HG02970 (cell line): ENCODE data around the gene AGPAT3.

Source experiments
- ATAC-seq: cut with Tn5 transposase; IDR thresholded peaks from one replicate; pipeline ENCODE4 v1.9.1; 2021; ENCODE audit warnings: mild to moderate bottlenecking, moderate library complexity, moderate number of reproducible peaks; ENCODE audit not compliant: unreplicated experiment, low FRiP score

The AGPAT3 gene

GRCh38 chr21:43919283-43919682 lies 54.3 kb downstream of the AGPAT3 start:
- ATAC-seq, result no peak

GRCh38 chr21:43919871-43920801 lies 55.1 kb downstream of the AGPAT3 start:
- ATAC-seq, result no peak

- no peak for ATAC-seq
Measured at GRCh38 chr21:43921571-43921978, 56.6 kb downstream of the AGPAT3 start.

DNA sequence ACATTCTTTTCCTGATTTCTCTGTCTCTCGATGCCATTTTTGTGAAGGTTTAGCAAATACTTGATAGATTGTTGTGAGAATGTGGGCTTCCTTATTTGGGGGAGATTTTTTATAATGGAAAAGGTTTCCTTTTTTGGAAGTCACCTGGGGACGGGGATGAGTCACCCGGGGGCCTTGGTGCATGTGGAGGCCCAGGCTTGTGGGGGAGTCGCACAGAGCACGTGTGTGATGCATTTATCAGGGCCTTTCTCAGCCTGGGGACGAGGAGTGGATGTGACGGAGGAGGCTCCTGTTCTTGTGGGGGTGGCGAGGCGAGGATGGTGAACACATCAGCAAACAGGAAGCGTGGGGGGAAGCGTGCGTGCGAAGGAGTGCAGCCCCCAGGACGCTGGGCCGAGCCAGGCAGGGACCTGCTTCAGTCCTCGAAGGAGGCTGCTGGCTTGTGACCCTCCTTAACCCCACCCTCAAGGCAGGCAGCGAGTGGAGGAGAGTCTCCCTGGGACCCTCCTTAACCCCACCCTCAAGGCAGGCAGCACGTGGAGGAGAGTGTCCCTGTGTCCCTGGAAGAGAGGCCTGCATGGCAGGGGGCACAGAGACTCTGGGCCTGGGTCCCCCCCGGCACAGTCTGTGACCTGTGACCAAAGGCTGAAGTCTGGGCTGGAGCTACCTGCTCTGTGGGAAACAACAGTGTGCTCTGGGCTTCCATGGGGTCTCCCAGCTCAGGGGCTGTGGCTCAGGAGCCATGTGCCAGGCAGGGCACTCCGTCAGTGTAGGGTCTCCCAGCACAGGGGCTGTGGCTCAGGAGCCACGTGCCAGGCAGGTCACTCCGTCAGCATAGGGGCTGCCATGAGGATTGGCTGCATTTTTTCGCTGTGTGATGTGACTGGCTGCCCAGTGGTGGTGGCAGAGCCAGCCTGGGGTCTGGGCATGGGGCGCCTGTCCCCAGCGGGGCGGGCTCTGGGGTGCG lies 57.2 kb downstream of the AGPAT3 start:
- ATAC-seq, result no peak

GRCh38 chr21:43922949-43923348 lies 57.9 kb downstream of the AGPAT3 start:
- ATAC-seq, result no peak

GRCh38 chr21:43923391-43923790 lies 58.4 kb downstream of the AGPAT3 start:
- ATAC-seq, result no peak

DNA sequence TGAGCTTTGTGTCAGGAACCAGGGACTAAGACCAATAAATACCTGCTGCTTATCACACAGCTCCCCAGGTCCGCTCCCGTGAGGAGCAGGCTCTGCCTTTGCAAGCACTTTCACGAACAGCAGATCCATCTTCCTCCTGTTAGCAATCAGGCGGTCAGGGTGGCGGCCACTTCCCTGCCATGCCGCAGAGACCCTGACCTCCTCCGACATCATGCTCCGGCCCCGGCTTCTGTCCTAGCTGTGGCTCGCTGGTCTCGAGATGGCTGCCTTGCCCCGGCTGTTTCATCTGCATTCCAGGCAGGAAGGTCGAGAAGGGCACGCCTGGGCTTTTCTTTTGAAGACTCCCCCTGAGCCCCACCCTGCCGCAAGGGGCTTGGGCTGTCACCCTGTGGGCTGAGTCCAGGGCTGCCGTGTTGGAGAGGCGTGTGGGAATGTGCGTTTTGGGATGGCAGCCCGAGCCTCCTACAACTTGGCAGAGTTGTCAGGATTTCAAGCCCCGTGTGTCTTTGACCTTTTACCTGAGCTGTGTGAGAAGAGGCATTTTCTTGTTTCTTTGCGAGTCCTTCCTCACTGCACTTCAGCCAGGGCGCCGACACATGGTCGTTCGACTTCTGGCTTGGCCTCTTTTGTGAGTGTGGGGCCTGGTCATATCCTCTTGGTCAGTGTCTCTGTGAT lies 59.5 kb downstream of the AGPAT3 start:
- no peak for ATAC-seq

DNA sequence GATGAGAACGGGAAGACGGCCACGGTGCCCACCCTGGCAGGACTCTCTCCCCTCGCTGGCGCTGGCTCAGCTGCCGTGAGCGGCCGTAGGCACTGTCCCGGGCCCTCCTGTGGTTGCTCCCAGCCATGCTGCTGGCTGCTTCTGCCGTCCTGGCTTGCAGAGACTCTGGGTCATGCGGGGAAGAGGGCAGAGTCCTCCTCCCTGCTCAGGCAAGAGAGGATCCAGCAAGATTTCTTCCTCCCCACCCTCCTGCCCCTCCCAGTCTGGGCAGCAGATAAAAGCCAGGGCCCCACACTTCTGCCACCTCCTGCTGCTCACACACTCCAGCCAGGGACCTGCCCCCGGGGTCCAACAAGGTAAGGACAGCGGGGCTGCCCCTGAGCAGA lies 60.1 kb downstream of the AGPAT3 start:
- no peak for ATAC-seq

GRCh38 chr21:43925609-43926008 lies 60.6 kb downstream of the AGPAT3 start:
- ATAC-seq, result no peak

DNA sequence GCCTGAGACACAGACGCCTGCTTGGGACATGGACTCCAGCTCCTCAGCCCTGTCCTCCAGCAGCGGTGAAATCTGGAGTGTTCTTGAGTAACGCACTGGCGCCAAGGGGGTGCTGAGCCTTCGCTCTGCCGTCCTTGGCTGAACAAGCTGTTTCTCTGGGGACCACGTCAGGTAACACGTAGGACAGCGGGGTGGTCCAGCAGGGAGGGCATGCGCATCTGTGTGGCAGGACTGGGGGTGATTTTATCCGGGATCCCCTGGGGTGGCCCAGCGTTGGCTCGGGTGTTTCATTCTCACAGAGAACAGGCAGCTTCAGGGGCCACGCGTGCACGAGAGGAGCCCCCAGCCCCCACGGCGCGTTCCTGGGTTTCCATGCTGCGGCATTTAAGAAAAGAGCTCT lies 61.2 kb downstream of the AGPAT3 start:
- no peak for ATAC-seq

GRCh38 chr21:43927591-43928221 lies 62.7 kb downstream of the AGPAT3 start:
- ATAC-seq, result no peak

GRCh38 chr21:43928222-43929125 lies 63.5 kb downstream of the AGPAT3 start:
- ATAC-seq, result no peak

GRCh38 chr21:43929217-43929971 lies 64.4 kb downstream of the AGPAT3 start:
- ATAC-seq, result no peak

DNA sequence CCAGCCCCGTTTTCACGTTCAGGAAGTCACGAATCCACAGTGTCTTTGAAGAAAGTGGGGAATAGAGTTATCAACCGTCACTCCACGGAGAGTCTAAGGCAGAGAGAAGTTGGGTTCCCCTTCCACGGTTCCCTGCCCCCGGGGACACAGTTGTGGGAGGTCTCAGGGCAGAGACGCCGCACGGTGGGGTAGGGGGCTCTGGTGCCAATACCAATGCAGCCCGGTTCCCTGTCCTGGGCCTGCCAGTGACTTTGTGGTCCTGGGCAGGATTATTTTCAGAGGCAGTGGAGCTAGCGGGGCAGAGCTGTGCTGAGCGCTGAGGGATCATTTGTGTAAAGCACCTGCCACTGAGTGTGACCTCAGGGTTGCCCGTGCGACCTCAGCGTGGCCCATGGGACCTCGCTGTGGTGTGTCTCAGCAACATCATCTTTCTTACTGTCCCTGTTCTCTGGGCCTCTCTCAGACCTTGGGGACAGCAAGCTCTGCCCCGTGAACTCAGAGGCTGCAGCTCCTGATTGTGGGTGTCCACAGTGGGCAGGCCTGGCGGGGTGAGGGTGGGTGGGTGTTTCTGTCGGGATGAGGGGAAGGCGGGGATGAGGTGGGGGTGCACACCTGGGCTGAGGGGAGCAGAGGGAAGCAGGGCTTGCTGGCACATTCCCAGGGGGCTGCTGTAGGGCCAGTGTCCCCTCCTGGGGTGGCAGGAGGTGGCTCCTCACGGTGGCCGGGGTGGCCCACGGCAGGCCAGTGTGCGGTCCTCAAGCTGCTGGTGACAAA lies 65.2 kb downstream of the AGPAT3 start:
- no peak for ATAC-seq

DNA sequence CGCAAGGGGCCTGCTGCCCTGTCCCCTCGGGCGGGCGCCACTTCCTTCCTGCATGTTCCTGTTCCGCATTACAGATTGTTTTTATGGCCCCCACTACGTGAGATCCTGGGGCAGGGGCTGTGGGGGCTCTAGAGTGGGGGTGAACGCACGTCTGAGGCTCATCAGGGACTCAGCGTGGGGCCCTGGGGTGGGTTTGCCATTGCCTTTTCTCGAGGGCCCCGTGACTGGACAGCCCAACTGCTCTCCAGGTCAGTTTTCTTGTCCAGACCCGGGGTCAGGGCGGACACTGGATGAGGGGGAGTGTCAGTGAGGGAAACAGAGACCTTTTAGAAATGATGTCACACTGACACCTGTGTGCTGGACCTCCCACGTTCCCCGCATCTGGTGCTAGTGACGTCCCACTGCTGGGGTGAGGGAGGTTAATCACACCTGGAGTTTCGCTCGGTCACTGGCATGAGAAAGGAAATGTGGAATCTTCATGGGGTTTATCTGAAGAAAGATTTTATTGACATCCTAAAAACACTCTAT lies 65.9 kb downstream of the AGPAT3 start:
- ATAC-seq, result no peak

GRCh38 chr21:43931489-43931888 lies 66.5 kb downstream of the AGPAT3 start:
- no peak for ATAC-seq

- no peak for ATAC-seq
Measured at GRCh38 chr21:43932005-43932404, 67.0 kb downstream of the AGPAT3 start.
